A673 (cell line): ENCODE data around the gene OR56A3. TPM values are rescaled to one million over a fixed set of nuclear protein-coding genes. Genes with fewer than 3 reads are reported as not detected.

ENCODE experiments used
- BruUV-seq: library from RNA; stranded (reverse); fragments of 400-500 nt; replicated peaks from 2 replicates; lab custom pipeline; 2021; lab: Mats Ljungman, UMichigan
- CTCF ChIA-PET: fragments of 300-600 bp; sonication (Branson Sonifier 250); formaldehyde crosslinking; loops from one replicate; lab custom pipeline; 2022; ENCODE audit warnings: antibody characterized with exemption; lab: Charles Lee
- POLR2A ChIA-PET: fragments of 300-600 bp; sonication (Branson Sonifier 250); formaldehyde crosslinking; loops from one replicate; lab custom pipeline; 2022; ENCODE audit warnings: antibody characterized with exemption; ENCODE audit not compliant: low non-redundant PET; lab: Charles Lee
- DNase-seq: peaks from one replicate; pipeline ENCODE4 v3.0.0-alpha.2; 2015; ENCODE audit warnings: low spot score
- H3K27ac ChIP-seq: fragments of 200-600 bp; sonication (generic); 2 replicates; pipeline ENCODE4 v1.5.1; 2016; ENCODE audit warnings: mixed run types, low read depth, mild to moderate bottlenecking, mixed read lengths, antibody characterized with exemption, low read length; ENCODE audit not compliant: poor library complexity, severe bottlenecking
- H3K27me3 ChIP-seq: fragments of 200-600 bp; sonication (generic); replicated peaks from 2 replicates; pipeline ENCODE4 v1.6.1; 2017; ENCODE audit warnings: mixed run types, low read depth, mild to moderate bottlenecking, mixed read lengths, antibody characterized with exemption, low read length; ENCODE audit not compliant: insufficient read depth, poor library complexity
- H3K36me3 ChIP-seq: fragments of 200-600 bp; sonication (generic); 2 replicates; pipeline ENCODE4 v1.6.1; 2016; ENCODE audit warnings: mixed run types, mild to moderate bottlenecking, mixed read lengths, antibody characterized with exemption, low read length; ENCODE audit not compliant: insufficient read depth, poor library complexity, severe bottlenecking
- H3K4me1 ChIP-seq: fragments of 200-600 bp; sonication (generic); 2 replicates; pipeline ENCODE4 v1.6.1; 2017; ENCODE audit warnings: mixed run types, mild to moderate bottlenecking, mixed read lengths, antibody characterized with exemption, low read length; ENCODE audit not compliant: insufficient read depth, poor library complexity, severe bottlenecking
- H3K4me3 ChIP-seq: fragments of 200-600 bp; sonication (generic); 2 replicates; pipeline ENCODE4 v1.5.1; 2016; ENCODE audit warnings: low read depth, mixed run types, mild to moderate bottlenecking, mixed read lengths, low read length; ENCODE audit not compliant: poor library complexity, severe bottlenecking
- H3K9me3 ChIP-seq: fragments of 200-600 bp; sonication (generic); 2 replicates; pipeline ENCODE4 v1.6.1; 2016; ENCODE audit warnings: mixed run types, low read depth, mild to moderate bottlenecking, mixed read lengths, antibody characterized with exemption, low read length; ENCODE audit not compliant: poor library complexity, severe bottlenecking
- CTCF ChIP-seq: fragments of 300-800, 200-600 bp; sonication (generic); conservative IDR thresholded peaks from 2 replicates; pipeline ENCODE4 v1.5.1; 2017; ENCODE audit warnings: low read depth, mild to moderate bottlenecking, antibody characterized with exemption, low read length, moderate library complexity, mixed read lengths
- EZH2 ChIP-seq: fragments of 200-600 bp; sonication (generic); IDR thresholded peaks from 2 replicates; pipeline ENCODE4 v1.6.1; 2017; ENCODE audit warnings: borderline replicate concordance, low read depth, mild to moderate bottlenecking, mixed read lengths, antibody characterized with exemption, low read length; ENCODE audit not compliant: poor library complexity, severe bottlenecking
- intact Hi-C: fragments of 100-400 bp; cut with micrococcal nuclease; formaldehyde crosslinking; loops from one replicate; pipeline ENCODE4 v1.10.0; 2022; ENCODE audit not compliant: unreplicated experiment
- total RNA-seq: library from RNA; stranded (reverse); gene quantifications from 2 replicates; pipeline ENCODE4 v1.2.3, GENCODE V29; 2021

Gene OR56A3
- total RNA-seq, 1 experiment from 2014 or later = not detected

- DNase-seq = no peak
- no peak overlapping the region for H3K4me3 ChIP-seq
- POLR2A ChIA-PET = no interaction called here
Measured at GRCh38 chr11:5923794-5924193, 18.3 kb upstream of the OR56A3 start.

GRCh38 chr11:5928271-5928670 lies 13.8 kb upstream of the OR56A3 start:
- no TSS peak for BruUV-seq
- ChIA-PET POLR2A (no interaction called here), CTCF (no interaction called here)
- no peak overlapping the region for H3K4me3 ChIP-seq
- H3K36me3 ChIP-seq = no peaks in the 10 kb centered on the region
- no peak overlapping the region for H3K27ac ChIP-seq
- H3K9me3 ChIP-seq = no peaks in the 10 kb centered on the region
- no peaks in the 10 kb centered on the region for H3K4me1 ChIP-seq
- no peaks in the 10 kb centered on the region for H3K27me3 ChIP-seq
- DNase-seq = no peak
- intact Hi-C loops = no loop called here
- TF ChIP-seq CTCF = no peak
- TF ChIP-seq EZH2 = no peak

More at GRCh38 chr11:5923794-5924193, 18.3 kb upstream of the OR56A3 start:
- Histone ChIP-seq H3K9me3 (no peaks in the 10 kb centered on the region), H3K4me1 (no peaks in the 10 kb centered on the region), H3K27me3 (no peaks in the 10 kb centered on the region), H3K27ac (no peak overlapping the region), H3K36me3 (no peaks in the 10 kb centered on the region)
- CTCF ChIA-PET = no interaction called here
- TF ChIP-seq CTCF (no peak), EZH2 (no peak)
- no TSS peak for BruUV-seq
- intact Hi-C loops = no loop called here

- POLR2A ChIA-PET = no interaction called here
- Histone ChIP-seq H3K4me3 (no peak overlapping the region), H3K4me1 (no peaks in the 10 kb centered on the region), H3K27me3 (no peaks in the 10 kb centered on the region), H3K36me3 (no peaks in the 10 kb centered on the region), H3K27ac (no peak overlapping the region), H3K9me3 (no peaks in the 10 kb centered on the region)
- no peak for DNase-seq
- CTCF ChIA-PET = no interaction called here
- BruUV-seq = no TSS peak
- TF ChIP-seq CTCF = no peak
- TF ChIP-seq EZH2 = no peak
- intact Hi-C loops = no loop called here
Measured at GRCh38 chr11:5928811-5929210, 13.2 kb upstream of the OR56A3 start.
